Measurements from ENCODE around the gene MDC1. TPM values are rescaled to one million over a fixed set of nuclear protein-coding genes. Genes with fewer than 3 reads are reported as not detected.

Gene MDC1
- total and polyA plus RNA-seq, 2 of the 13 experiments (the other 11 are each of a cell fraction or from before 2014, with no cell fraction given) = 8.4 to 14.0 TPM

GRCh38 chr6:30743099-30744053, 26.3 kb upstream of the MDC1 start (continued):
- TF ChIP-seq NFIB (CRISPR knock-in tag; IDR thresholded peaks at IDR 0.05; ENCODE audit: borderline replicate concordance) = no peak
- no peak for TF ChIP-seq ZNF17 (CRISPR knock-in tag; IDR thresholded peaks at IDR 0.05)
- TF ChIP-seq RFX1 (IDR thresholded peaks at IDR 0.05) = no peak
- TF ChIP-seq MXD4 (CRISPR knock-in tag; IDR thresholded peaks at IDR 0.05) = no peak
- no peak for TF ChIP-seq ZNF343 (CRISPR knock-in tag; IDR thresholded peaks at IDR 0.05)
- no peak for TF ChIP-seq ZNF138 (CRISPR knock-in tag; IDR thresholded peaks at IDR 0.05; ENCODE audit: low read depth)
- TF ChIP-seq PAXIP1 (CRISPR knock-in tag; conservative IDR thresholded peaks at IDR 0.05) = no peak
- TF ChIP-seq HOXA3 (CRISPR knock-in tag; IDR thresholded peaks at IDR 0.05) = no peak
- peak; percentile 8; the same call in 1 of the 2 replicates for TF ChIP-seq PAWR (CRISPR knock-in tag; IDR thresholded peaks at IDR 0.05; ENCODE audit: borderline replicate concordance)
- no peak for TF ChIP-seq ZFX (CRISPR knock-in tag; IDR thresholded peaks at IDR 0.05; ENCODE audit: low read depth)
- TF ChIP-seq NAIF1 (CRISPR knock-in tag; IDR thresholded peaks at IDR 0.05; ENCODE audit: borderline replicate concordance) = 0 out of 2 replicates have a peak, but pooled peaks have one; percentile 49
- no peak; the same call in 1 of the 2 replicates for TF ChIP-seq PRDM15 (CRISPR knock-in tag; IDR thresholded peaks at IDR 0.05)
- TF ChIP-seq CCAR2 (optimal IDR thresholded peaks at IDR 0.05; ENCODE audit: low read depth, low read length) = no peak
- peak; percentile 89 for TF ChIP-seq PCBP2 (optimal IDR thresholded peaks at IDR 0.05; ENCODE audit: low read depth, low read length, poor library complexity, severe bottlenecking)
- TF ChIP-seq THAP11 (CRISPR knock-in tag; IDR thresholded peaks at IDR 0.05) = no peak
- no peak for TF ChIP-seq HDAC1 (CRISPR knock-in tag; IDR thresholded peaks at IDR 0.05)
- no peak for TF ChIP-seq TBX3 (IDR thresholded peaks at IDR 0.05; ENCODE audit: borderline replicate concordance)
- TF ChIP-seq ZNF747 (CRISPR knock-in tag; IDR thresholded peaks at IDR 0.05; ENCODE audit: borderline replicate concordance) = no peak
- no peak for TF ChIP-seq ZNF629 (CRISPR knock-in tag; conservative IDR thresholded peaks at IDR 0.05)
- no peak for TF ChIP-seq ZNF652 (CRISPR knock-in tag; IDR thresholded peaks at IDR 0.05; ENCODE audit: borderline replicate concordance, low read depth)
- TF ChIP-seq CTCF (CRISPR knock-in tag; IDR thresholded peaks at IDR 0.05) = no peak

All from HepG2 (cell line).